SIG-M5 treated with dmso at 0.1 percent for 504 hours (cell line): ENCODE data around the gene PHRF1.

Experiments used
- DNase-seq: peaks from one replicate; lab custom pipeline; 2025; ENCODE audit not compliant: unreplicated experiment; lab: John Stamatoyannopoulos, UW

Gene PHRF1

GRCh38 chr11:557328-558132 lies 18.7 kb upstream of the PHRF1 start:
- no peak for DNase-seq

GRCh38 chr11:558503-558902 lies 17.8 kb upstream of the PHRF1 start:
- no peak for DNase-seq

GRCh38 chr11:559020-559620 lies 17.1 kb upstream of the PHRF1 start:
- no peak for DNase-seq

GRCh38 chr11:559712-560304 lies 16.5 kb upstream of the PHRF1 start:
- DNase-seq: no peak

GRCh38 chr11:560305-561147 lies 15.7 kb upstream of the PHRF1 start, which contains the start of the genes LMNTD2 and RASSF7:
TSS of gene LMNTD2 (minus strand) at chr11:560738. CDS start at chr11:560716, 22 bp downstream.
TSS of gene RASSF7 (plus strand) at chr11:560970. CDS start at chr11:561769, 799 bp downstream.
- DNase-seq: peak; percentile 81

- DNase-seq: peak; percentile 56
These were observed 14.9 kb upstream of the PHRF1 start for GRCh38 chr11:561148-562003.

GRCh38 chr11:562046-562645 lies 14.1 kb upstream of the PHRF1 start:
- DNase-seq: no peak

- DNase-seq: no peak
These were observed 13.0 kb upstream of the PHRF1 start for GRCh38 chr11:563066-563811.

GRCh38 chr11:563812-564578 lies 12.3 kb upstream of the PHRF1 start:
- DNase-seq: no peak

GRCh38 chr11:565921-566509 lies 10.3 kb upstream of the PHRF1 start:
- no peak for DNase-seq

- DNase-seq: no peak
These were observed 9.2 kb upstream of the PHRF1 start for GRCh38 chr11:567011-567628.

- DNase-seq: no peak
These were observed 8.5 kb upstream of the PHRF1 start for GRCh38 chr11:567629-568292.

- peak; percentile 86 for DNase-seq
These were observed 7.7 kb upstream of the PHRF1 start for GRCh38 chr11:568306-569157.

GRCh38 chr11:569158-569885 lies 6.9 kb upstream of the PHRF1 start:
- no peak for DNase-seq

- DNase-seq: no peak
These were observed 4.5 kb upstream of the PHRF1 start for GRCh38 chr11:571802-572185.
